ENCODE measurements around the gene ADD1.
A peak's percentile ranks its signal among the peaks of the same experiment; 100 is the strongest.

ADD1 gene

GRCh38 chr4:2888886-2889285 is 45.2 kb downstream of the ADD1 start:
- in situ Hi-C loops (cut with HindIII; ENCODE audit: low sequenced_read_pairs) = no loop called here
- TF ChIP-seq CTCF (IDR thresholded peaks at IDR 0.05; ENCODE audit: low read depth, low read length) = no peak
- no peak overlapping the region for H3K4me3 ChIP-seq (ENCODE audit: low read depth, low read length)
- DNase-seq (ENCODE audit: low read depth, low spot score) = no peak

GRCh38 chr4:2891294-2891693 is 47.6 kb downstream of the ADD1 start:
- no peak overlapping the region for H3K4me3 ChIP-seq (ENCODE audit: low read depth, low read length)
- peak; percentile 60 for DNase-seq (ENCODE audit: low read depth, low spot score)
- TF ChIP-seq CTCF (IDR thresholded peaks at IDR 0.05; ENCODE audit: low read depth, low read length) = no peak
- in situ Hi-C loops (cut with HindIII; ENCODE audit: low sequenced_read_pairs) = no loop called here

GRCh38 chr4:2893772-2894171 is 50.1 kb downstream of the ADD1 start:
- H3K4me3 ChIP-seq (ENCODE audit: low read depth, low read length) = no peak overlapping the region
- DNase-seq (ENCODE audit: low read depth, low spot score) = no peak
- in situ Hi-C loops (cut with HindIII; ENCODE audit: low sequenced_read_pairs) = no loop called here
- TF ChIP-seq CTCF (IDR thresholded peaks at IDR 0.05; ENCODE audit: low read depth, low read length) = no peak

- no peak for TF ChIP-seq CTCF (IDR thresholded peaks at IDR 0.05; ENCODE audit: low read depth, low read length)
- H3K4me3 ChIP-seq (ENCODE audit: low read depth, low read length) = no peak overlapping the region
- no peak for DNase-seq (ENCODE audit: low read depth, low spot score)
- in situ Hi-C loops (cut with HindIII; ENCODE audit: low sequenced_read_pairs) = no loop called here
These were observed 54.4 kb downstream of the ADD1 start for GRCh38 chr4:2898001-2898400.

GRCh38 chr4:2900741-2901140 is 57.1 kb downstream of the ADD1 start:
- no peak overlapping the region for H3K4me3 ChIP-seq (ENCODE audit: low read depth, low read length)
- in situ Hi-C loops (cut with HindIII; ENCODE audit: low sequenced_read_pairs) = no loop called here
- TF ChIP-seq CTCF (IDR thresholded peaks at IDR 0.05; ENCODE audit: low read depth, low read length) = no peak
- DNase-seq (ENCODE audit: low read depth, low spot score) = no peak

GRCh38 chr4:2901186-2901585 is 57.5 kb downstream of the ADD1 start:
- no peak for TF ChIP-seq CTCF (IDR thresholded peaks at IDR 0.05; ENCODE audit: low read depth, low read length)
- no peak overlapping the region for H3K4me3 ChIP-seq (ENCODE audit: low read depth, low read length)
- no peak for DNase-seq (ENCODE audit: low read depth, low spot score)
- in situ Hi-C loops (cut with HindIII; ENCODE audit: low sequenced_read_pairs) = no loop called here

- DNase-seq (ENCODE audit: low read depth, low spot score) = no peak
- H3K4me3 ChIP-seq (ENCODE audit: low read depth, low read length) = no peak overlapping the region
- TF ChIP-seq CTCF (IDR thresholded peaks at IDR 0.05; ENCODE audit: low read depth, low read length) = no peak
- in situ Hi-C loops (cut with HindIII; ENCODE audit: low sequenced_read_pairs) = no loop called here
These were observed 58.5 kb downstream of the ADD1 start for GRCh38 chr4:2902126-2902525.

Measured in astrocyte of the spinal cord (primary cell).